H1 (cell line): ENCODE measurements around the gene MUC22. TPM values are rescaled to one million over a fixed set of nuclear protein-coding genes. Genes with fewer than 3 reads are reported as not detected.

Experiments used
- RAD21 ChIP-seq, 2 experiments: IDR thresholded peaks in 1 of 2; conservative IDR thresholded peaks in 1 of 2; 2 replicates each; pipeline ENCODE4 v1.6.1; 2011; ENCODE audit warnings: low read depth in 2 of 2, low read length in 2 of 2, improper control_type of control experiment in 1 of 2, inconsistent platforms in 1 of 2, mild to moderate bottlenecking in 1 of 2, moderate library complexity in 1 of 2
- polyA plus RNA-seq, 7 experiments: library from polyadenylated mRNA; depleted of rRNA in 3 of 7; stranded (reverse) in 5 of 7; unstranded in 2 of 7; fragments of >200 nt in 5 of 7; fragments of 200-250 nt in 2 of 7; gene quantifications; 1 replicate in 5 of 7; 2 replicates in 1 of 7; 4 replicates in 1 of 7; pipeline versions ENCODE4 v1.2.1 to v1.2.3, GENCODE V29; 2011 to 2013; ENCODE audit warnings: missing spikeins in 2 of 7, mixed read lengths in 2 of 7
- total RNA-seq: library from RNA; stranded (reverse); fragmentation: NEBNext Ultra II Directional; extraction: Animal tissue kit (Norgen Biotek cat#: 25700); gene quantifications from 2 replicates; pipeline ENCODE4 v1.2.1, GENCODE V29; 2021

MUC22 gene
- total and polyA plus RNA-seq, 2 of the 8 experiments (the other 6 are each of a cell fraction or from before 2014, with no cell fraction given): 0.02 TPM; not detected in 1

GRCh38 chr6:31007694-31008093 lies 2.6 kb upstream of the MUC22 start (continued):
- TF ChIP-seq RAD21 (IDR thresholded peaks at IDR 0.05 in 1 of 2, conservative IDR thresholded peaks at IDR 0.05 in 1 of 2; ENCODE audit: low read depth in 2 of 2, low read length in 2 of 2): no peak
